Endothelial cell of umbilical vein (primary cell): ENCODE results near the gene ANKRD28. TPM values are rescaled to one million over a fixed set of nuclear protein-coding genes. Genes with fewer than 3 reads are reported as not detected.

Experiments
- BruUV-seq: library from RNA; stranded (reverse); fragments of 400-500 nt; replicated peaks from 2 replicates; lab custom pipeline; 2021; lab: Mats Ljungman, UMichigan
- CTCF ChIA-PET: fragments of 300-600, 350-600 bp; sonication (Branson Sonifier 250); formaldehyde crosslinking; loops from one replicate; lab custom pipeline; 2021; ENCODE audit warnings: antibody characterized with exemption, inconsistent platforms; lab: Charles Lee
- POLR2A ChIA-PET: fragments of 300-600, 350-600 bp; sonication (Branson Sonifier 250); formaldehyde crosslinking; loops from one replicate; lab custom pipeline; 2021; ENCODE audit warnings: antibody characterized with exemption, inconsistent platforms; lab: Charles Lee
- DNase-seq: peaks from one replicate; pipeline ENCODE4 v3.0.0-alpha.2; 2011; ENCODE audit warnings: low read depth, low spot score
- FAIRE-seq: peaks from 2 replicates; lab custom pipeline; 2011; peaks lifted over from hg19 to GRCh38; lab: Jason Lieb, UNC
- H2AFZ ChIP-seq: 2 replicates; pipeline ENCODE4 v1.6.0; 2012; ENCODE audit warnings: low read depth, low read length, control low read depth, inconsistent platforms
- H3K27ac ChIP-seq: 2 replicates; pipeline ENCODE4 v1.5.1; 2011; ENCODE audit warnings: low read depth, mild to moderate bottlenecking, control low read depth, low read length, moderate library complexity; ENCODE audit not compliant: insufficient read depth
- H3K27me3 ChIP-seq, 2 experiments: 2 replicates each; pipeline versions ENCODE4 v1.6.0 to v1.6.1; 2011; ENCODE audit warnings: low read length in 2 of 2, mixed read lengths in 1 of 2; ENCODE audit not compliant: control insufficient read depth in 2 of 2, insufficient read depth in 2 of 2
- H3K36me3 ChIP-seq, 2 experiments: 2 replicates in 1 of 2; 3 replicates in 1 of 2; pipeline ENCODE4 v1.5.1; 2011; ENCODE audit warnings: low read length in 2 of 2, mild to moderate bottlenecking in 1 of 2, moderate library complexity in 1 of 2; ENCODE audit not compliant: control insufficient read depth in 2 of 2, insufficient read depth in 2 of 2; ENCODE audit errors: extremely low read depth in 1 of 2
- H3K4me1 ChIP-seq: 3 replicates; pipeline ENCODE4 v1.5.1; 2011; ENCODE audit warnings: mild to moderate bottlenecking, low read length; ENCODE audit not compliant: control insufficient read depth, insufficient read depth; ENCODE audit errors: extremely low read depth
- H3K4me2 ChIP-seq: 2 replicates; pipeline ENCODE4 v1.6.1; 2011; ENCODE audit warnings: low read length, control low read depth, mixed read lengths; ENCODE audit not compliant: insufficient read depth
- H3K4me3 ChIP-seq, 3 experiments: fragments of 200-600 bp in 1 of 3; sonication (generic), shearing (Covaris generic) in 1 of 3; replicated peaks in 1 of 3; 2 replicates each; pipeline ENCODE4 v1.5.1; 2011 to 2016; ENCODE audit warnings: control low read depth in 3 of 3, low read length in 3 of 3, mild to moderate bottlenecking in 2 of 3, inconsistent platforms in 1 of 3, low read depth in 1 of 3, moderate library complexity in 1 of 3; ENCODE audit not compliant: insufficient read depth in 1 of 3
- H3K79me2 ChIP-seq: 2 replicates; pipeline ENCODE4 v1.6.0; 2012; ENCODE audit warnings: low read length, inconsistent platforms; ENCODE audit not compliant: control insufficient read depth, insufficient read depth
- H3K9ac ChIP-seq: replicated peaks from 2 replicates; pipeline ENCODE3; 2011; ENCODE audit warnings: low read length, control low read depth; ENCODE audit not compliant: insufficient read depth; ENCODE audit errors: extremely low read depth
- H3K9me1 ChIP-seq: replicated peaks from 3 replicates; pipeline ENCODE4 v1.6.0; 2011; ENCODE audit warnings: mild to moderate bottlenecking, low read length; ENCODE audit not compliant: control insufficient read depth, insufficient read depth; ENCODE audit errors: extremely low read depth
- H3K9me3 ChIP-seq: replicated peaks from 2 replicates; pipeline ENCODE4 v1.5.1; 2012; ENCODE audit warnings: low read length, inconsistent platforms; ENCODE audit not compliant: control insufficient read depth, insufficient read depth
- H4K20me1 ChIP-seq: replicated peaks from 2 replicates; pipeline ENCODE3; 2011; ENCODE audit warnings: mild to moderate bottlenecking, low read length; ENCODE audit not compliant: control insufficient read depth, insufficient read depth; ENCODE audit errors: extremely low read depth
- EZH2 ChIP-seq: IDR thresholded peaks from 2 replicates; pipeline ENCODE4 v1.6.1; 2012; ENCODE audit warnings: borderline replicate concordance, low read depth, mild to moderate bottlenecking, moderate library complexity, low read length, inconsistent platforms; ENCODE audit not compliant: severe bottlenecking
- FOS ChIP-seq: IDR thresholded peaks from 2 replicates; pipeline ENCODE4 v1.6.1; 2011; ENCODE audit warnings: mild to moderate bottlenecking, low read length, moderate library complexity, borderline replicate concordance; ENCODE audit not compliant: insufficient read depth
- GATA2 ChIP-seq: IDR thresholded peaks from 2 replicates; pipeline ENCODE4 v1.7.0; 2011; ENCODE audit warnings: low read depth, mild to moderate bottlenecking, moderate library complexity, mixed read lengths, low read length; ENCODE audit not compliant: insufficient read length, insufficient read depth
- JUN ChIP-seq: IDR thresholded peaks from 2 replicates; pipeline ENCODE4 v1.6.1; 2011; ENCODE audit warnings: borderline replicate concordance, low read depth; ENCODE audit not compliant: insufficient read length, insufficient read depth
- MYC ChIP-seq: IDR thresholded peaks from one replicate; pipeline ENCODE4 v1.6.1; 2011; ENCODE audit warnings: mild to moderate bottlenecking, low read depth, low read length
- POLR2A ChIP-seq: IDR thresholded peaks from 2 replicates; pipeline ENCODE4 v1.6.1; 2012; ENCODE audit warnings: low read depth, mild to moderate bottlenecking, control low read depth, low read length
- POLR2AphosphoS5 ChIP-seq: IDR thresholded peaks from 2 replicates; pipeline ENCODE4 v1.6.1; 2012; ENCODE audit warnings: low read depth, mild to moderate bottlenecking, control low read depth, low read length, moderate library complexity; ENCODE audit not compliant: insufficient read depth
- dilution Hi-C: fragments of 300-500 bp; cut with MboI; formaldehyde crosslinking; loops from one replicate; pipeline ENCODE4 v1.15.0; 2019; ENCODE audit warnings: low sequenced_read_pairs; ENCODE audit not compliant: extremely low pct_ligation_motif_present
- intact Hi-C: fragments of 100-400 bp; cut with micrococcal nuclease; formaldehyde crosslinking; loops from one replicate; pipeline ENCODE4 v1.10.0; 2022
- polyA plus RNA-seq, 4 experiments: library from polyadenylated mRNA; depleted of rRNA in 3 of 4; stranded (reverse) in 3 of 4; unstranded in 1 of 4; fragments of >200 nt; gene quantifications; 2 replicates each; pipeline versions ENCODE4 v1.2.1 to v1.2.3, GENCODE V29; 2011 to 2012; ENCODE audit warnings: missing spikeins in 1 of 4
- total RNA-seq: library from RNA; stranded (reverse); gene quantifications from 2 replicates; pipeline ENCODE4 v1.2.3, GENCODE V29; 2021
- TF ChIP-seq, protein P1 (sequence below): IDR thresholded peaks from 2 replicates; pipeline ENCODE4 v1.6.1; 2011; ENCODE audit not compliant: insufficient read depth, insufficient read length
- TF ChIP-seq, protein P2 (sequence below), 2 donors: IDR thresholded peaks; 1 replicate in 1 of 2; 2 replicates in 1 of 2; pipeline ENCODE4 v1.5.1; 2011; ENCODE audit warnings: low read length in 2 of 2, mild to moderate bottlenecking in 2 of 2, moderate library complexity in 2 of 2, control low read depth in 1 of 2, inconsistent platforms in 1 of 2, low read depth in 1 of 2; ENCODE audit not compliant: insufficient read depth in 1 of 2; ENCODE audit errors: extremely low read depth in 1 of 2

ANKRD28 gene
- total and polyA plus RNA-seq, 2 donors (not counting 3 experiments of a cell fraction or from before 2014, with no cell fraction given) = 36.7 to 97.3 TPM

DNA sequence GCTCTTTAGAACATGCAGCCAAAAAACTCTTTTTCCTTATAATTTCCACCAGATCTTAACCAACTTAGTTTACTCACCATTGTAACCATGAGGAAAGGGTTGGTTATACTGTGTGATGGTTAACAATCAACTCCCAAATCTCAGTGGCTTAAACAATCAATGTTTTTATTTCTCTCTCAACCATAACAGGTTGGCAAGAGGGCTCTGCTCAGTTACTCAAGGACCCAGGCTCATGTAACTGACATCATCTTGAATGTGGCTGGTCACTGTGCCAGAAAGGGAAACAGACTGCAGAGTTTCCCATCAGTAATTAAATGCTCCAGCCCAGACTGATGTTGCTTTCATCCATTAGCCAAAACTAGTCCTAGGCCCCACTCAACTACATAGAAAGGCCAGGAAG, 69.0 kb downstream of the ANKRD28 start:
- Histone ChIP-seq H3K4me3 (no peak overlapping the region), H3K9me1 (peaks cover under 1% of the 10 kb centered on the region), H4K20me1 (no peaks in the 10 kb centered on the region), H2AFZ (no peak overlapping the region), H3K4me2 (no peak overlapping the region), H3K36me3 (peaks cover 3 to 9% of the 10 kb centered on the region in 2 experiments), H3K9ac (no peak overlapping the region), H3K27ac (no peak overlapping the region), H3K9me3 (no peaks in the 10 kb centered on the region), H3K27me3 (no peaks in the 10 kb centered on the region), H3K4me1 (no peaks in the 10 kb centered on the region), H3K79me2 (no peaks in the 10 kb centered on the region)
- no peak for TF ChIP-seq JUN
- TF ChIP-seq, protein P1, sequence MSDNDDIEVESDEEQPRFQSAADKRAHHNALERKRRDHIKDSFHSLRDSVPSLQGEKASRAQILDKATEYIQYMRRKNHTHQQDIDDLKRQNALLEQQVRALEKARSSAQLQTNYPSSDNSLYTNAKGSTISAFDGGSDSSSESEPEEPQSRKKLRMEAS = no peak
- no peak for TF ChIP-seq POLR2AphosphoS5
- TF ChIP-seq GATA2 = no peak
- TF ChIP-seq MYC = no peak
- no peak for TF ChIP-seq EZH2
- intact Hi-C loops = no loop called here
- ChIA-PET CTCF (no interaction called here), POLR2A (no interaction called here)
- no peak for DNase-seq
- no TSS peak for BruUV-seq
- dilution Hi-C loops = no loop called here
- no peak for FAIRE-seq

DNA sequence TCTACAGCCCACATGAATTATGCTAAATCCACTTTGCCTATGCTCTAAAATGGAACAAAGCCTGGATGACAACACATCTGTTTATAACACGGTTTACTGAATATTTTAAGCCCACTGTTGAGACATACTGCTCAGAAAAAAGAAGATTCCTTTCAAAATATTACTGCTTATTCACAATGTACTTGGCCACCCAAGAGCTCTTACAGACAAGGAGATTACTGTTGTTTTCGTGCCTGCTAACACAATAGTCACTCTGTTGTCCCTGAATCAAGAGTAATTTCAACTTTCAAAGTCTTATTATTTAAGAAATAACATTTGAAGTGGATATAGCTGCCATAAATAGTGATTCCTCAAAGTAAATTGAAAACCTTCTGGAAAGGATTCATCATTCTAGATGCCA, 70.9 kb downstream of the ANKRD28 start:
- Histone ChIP-seq H3K9me1 (no peaks in the 10 kb centered on the region), H3K4me2 (no peak overlapping the region), H3K9me3 (no peaks in the 10 kb centered on the region), H3K9ac (no peak overlapping the region), H3K27me3 (no peaks in the 10 kb centered on the region), H2AFZ (no peak overlapping the region), H3K4me1 (no peaks in the 10 kb centered on the region), H4K20me1 (no peaks in the 10 kb centered on the region), H3K36me3 (peaks cover 8 to 11% of the 10 kb centered on the region in 2 experiments), H3K27ac (no peak overlapping the region), H3K79me2 (no peaks in the 10 kb centered on the region), H3K4me3 (no peak overlapping the region)
- no peak for TF ChIP-seq POLR2A
- TF ChIP-seq EZH2 = no peak
- TF ChIP-seq, protein P2, sequence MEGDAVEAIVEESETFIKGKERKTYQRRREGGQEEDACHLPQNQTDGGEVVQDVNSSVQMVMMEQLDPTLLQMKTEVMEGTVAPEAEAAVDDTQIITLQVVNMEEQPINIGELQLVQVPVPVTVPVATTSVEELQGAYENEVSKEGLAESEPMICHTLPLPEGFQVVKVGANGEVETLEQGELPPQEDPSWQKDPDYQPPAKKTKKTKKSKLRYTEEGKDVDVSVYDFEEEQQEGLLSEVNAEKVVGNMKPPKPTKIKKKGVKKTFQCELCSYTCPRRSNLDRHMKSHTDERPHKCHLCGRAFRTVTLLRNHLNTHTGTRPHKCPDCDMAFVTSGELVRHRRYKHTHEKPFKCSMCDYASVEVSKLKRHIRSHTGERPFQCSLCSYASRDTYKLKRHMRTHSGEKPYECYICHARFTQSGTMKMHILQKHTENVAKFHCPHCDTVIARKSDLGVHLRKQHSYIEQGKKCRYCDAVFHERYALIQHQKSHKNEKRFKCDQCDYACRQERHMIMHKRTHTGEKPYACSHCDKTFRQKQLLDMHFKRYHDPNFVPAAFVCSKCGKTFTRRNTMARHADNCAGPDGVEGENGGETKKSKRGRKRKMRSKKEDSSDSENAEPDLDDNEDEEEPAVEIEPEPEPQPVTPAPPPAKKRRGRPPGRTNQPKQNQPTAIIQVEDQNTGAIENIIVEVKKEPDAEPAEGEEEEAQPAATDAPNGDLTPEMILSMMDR (IDR thresholded peaks at IDR 0.05; ENCODE audit: extremely low read depth in 1 of 2, insufficient read depth in 1 of 2, low read depth in 1 of 2, low read length in 2 of 2) = no peak
- no peak for TF ChIP-seq FOS
- no peak for TF ChIP-seq GATA2
- TF ChIP-seq MYC = no peak
- TF ChIP-seq, protein P1 = no peak
- no peak for TF ChIP-seq JUN
- no peak for TF ChIP-seq POLR2AphosphoS5
- FAIRE-seq (no peak), DNase-seq (no peak)
- ChIA-PET POLR2A (no interaction called here), CTCF (interaction anchor here (1.1 to 1.3 kb wide), 2 partner anchors 32 to 96 kb away, joined by 3 to 7 read pairs; no protein-coding TSS in a partner anchor)
- BruUV-seq = no TSS peak
- dilution Hi-C loops = no loop called here
- intact Hi-C loops = loop anchor here (2.0 kb wide), 1 partner anchor 24 kb away; no protein-coding TSS in a partner anchor
